Fibroblast of mammary gland (primary cell): ENCODE data around the gene TUB.

Experiments
- DNase-seq: peaks from one replicate; pipeline ENCODE4 v3.0.0-alpha.2; 2010; ENCODE audit warnings: low read depth
- H3K4me3 ChIP-seq: 2 replicates; pipeline ENCODE4 v1.5.1; 2011; ENCODE audit warnings: low read depth, mild to moderate bottlenecking, low read length, moderate library complexity; ENCODE audit not compliant: control insufficient read depth
- TF ChIP-seq, protein P1 (sequence below): conservative IDR thresholded peaks from 2 replicates; pipeline ENCODE4 v1.5.1; 2011; ENCODE audit warnings: low read depth, low read length, inconsistent platforms; ENCODE audit not compliant: control insufficient read depth, insufficient read depth

TUB gene

DNA sequence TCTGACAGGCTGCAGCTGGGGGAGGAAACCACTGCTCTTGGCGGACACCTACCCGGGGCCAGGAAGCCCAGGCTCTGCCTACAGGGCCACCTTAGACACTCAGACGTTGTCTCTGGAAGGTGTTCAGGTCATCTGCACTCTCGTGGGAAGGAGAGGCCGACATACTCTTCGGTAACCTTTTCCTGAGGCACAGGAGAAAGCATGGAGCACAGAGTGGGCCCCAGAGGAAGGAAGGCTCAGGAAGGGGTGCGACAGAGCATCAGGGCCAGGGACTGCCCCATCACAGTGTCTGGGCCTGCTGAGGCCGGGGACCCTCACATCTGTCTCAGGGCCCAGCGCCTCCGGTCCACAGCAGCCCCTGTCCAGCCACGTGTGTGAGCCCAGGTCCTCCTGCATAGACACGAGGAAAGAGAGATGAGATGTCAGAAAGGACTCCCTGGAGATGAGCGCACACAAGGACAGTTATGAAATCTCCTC, 18.2 kb upstream of the TUB start:
- DNase-seq: no peak
- H3K4me3 ChIP-seq: no peak overlapping the region
- TF ChIP-seq, protein P1, sequence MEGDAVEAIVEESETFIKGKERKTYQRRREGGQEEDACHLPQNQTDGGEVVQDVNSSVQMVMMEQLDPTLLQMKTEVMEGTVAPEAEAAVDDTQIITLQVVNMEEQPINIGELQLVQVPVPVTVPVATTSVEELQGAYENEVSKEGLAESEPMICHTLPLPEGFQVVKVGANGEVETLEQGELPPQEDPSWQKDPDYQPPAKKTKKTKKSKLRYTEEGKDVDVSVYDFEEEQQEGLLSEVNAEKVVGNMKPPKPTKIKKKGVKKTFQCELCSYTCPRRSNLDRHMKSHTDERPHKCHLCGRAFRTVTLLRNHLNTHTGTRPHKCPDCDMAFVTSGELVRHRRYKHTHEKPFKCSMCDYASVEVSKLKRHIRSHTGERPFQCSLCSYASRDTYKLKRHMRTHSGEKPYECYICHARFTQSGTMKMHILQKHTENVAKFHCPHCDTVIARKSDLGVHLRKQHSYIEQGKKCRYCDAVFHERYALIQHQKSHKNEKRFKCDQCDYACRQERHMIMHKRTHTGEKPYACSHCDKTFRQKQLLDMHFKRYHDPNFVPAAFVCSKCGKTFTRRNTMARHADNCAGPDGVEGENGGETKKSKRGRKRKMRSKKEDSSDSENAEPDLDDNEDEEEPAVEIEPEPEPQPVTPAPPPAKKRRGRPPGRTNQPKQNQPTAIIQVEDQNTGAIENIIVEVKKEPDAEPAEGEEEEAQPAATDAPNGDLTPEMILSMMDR: no peak

GRCh38 chr11:8063324-8063723, 17.7 kb upstream of the TUB start:
- TF ChIP-seq, protein P1: no peak
- DNase-seq: peak; percentile 89
- no peak overlapping the region for H3K4me3 ChIP-seq

- TF ChIP-seq, protein P1: no peak
Measured at GRCh38 chr11:8065031-8065430, 16.0 kb upstream of the TUB start.

GRCh38 chr11:8066036-8066910, 14.7 kb upstream of the TUB start:
- H3K4me3 ChIP-seq: no peak overlapping the region
- TF ChIP-seq, protein P1: no peak
- DNase-seq: peak; percentile 21

More at GRCh38 chr11:8065031-8065430, 16.0 kb upstream of the TUB start:
- DNase-seq: no peak
- no peak overlapping the region for H3K4me3 ChIP-seq

DNA sequence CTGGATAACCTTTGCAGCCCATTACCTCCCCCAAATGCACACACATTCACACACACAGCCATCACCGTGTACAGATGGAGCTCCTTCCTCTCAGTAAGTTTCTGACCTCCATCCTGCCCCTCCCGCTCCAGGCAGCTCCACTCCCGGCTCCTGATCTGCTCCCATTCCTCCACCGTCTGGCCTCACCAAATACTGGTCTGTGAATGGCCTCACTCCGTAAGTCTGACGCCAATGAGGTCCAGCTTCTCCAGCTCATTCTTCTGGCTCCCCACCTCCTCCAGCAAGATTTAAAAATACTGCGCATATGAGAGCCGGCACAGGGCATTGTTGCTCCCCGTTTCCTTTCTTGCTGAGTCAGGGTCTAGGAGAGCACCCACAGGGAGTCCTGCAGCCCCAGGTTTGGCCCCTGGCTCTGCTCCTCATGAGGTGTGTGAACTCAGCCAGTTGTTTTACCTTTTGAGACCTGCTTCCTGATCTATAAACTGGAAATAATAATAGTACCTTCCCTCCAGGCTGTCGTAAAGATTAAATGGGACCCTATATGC, 14.0 kb upstream of the TUB start:
- TF ChIP-seq, protein P1: no peak
- peak; percentile 54 for DNase-seq
- no peak overlapping the region for H3K4me3 ChIP-seq

DNA sequence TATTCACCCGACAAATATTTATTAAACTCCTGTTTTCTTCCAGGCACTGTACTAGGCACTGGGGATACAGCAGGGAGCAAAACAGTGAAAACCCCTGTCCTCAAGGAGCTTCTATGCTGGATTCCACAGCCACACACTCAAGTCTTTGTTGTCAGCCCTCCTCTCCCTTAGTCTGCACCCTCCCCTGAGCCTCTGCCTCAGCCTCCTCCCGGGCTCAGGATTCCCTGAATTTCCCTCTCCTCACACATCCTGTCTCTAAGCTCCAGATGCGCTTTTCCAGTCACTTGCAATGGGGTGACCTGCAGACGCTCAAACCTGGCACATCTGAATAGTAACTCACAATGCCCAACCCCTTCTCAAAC, 13.5 kb upstream of the TUB start:
- no peak for DNase-seq

More for the DNA sequence above, 13.5 kb upstream of the TUB start:
- TF ChIP-seq, protein P1: no peak
- no peak overlapping the region for H3K4me3 ChIP-seq
